Measurements from ENCODE around the gene HTT. TPM values are rescaled to one million over a fixed set of nuclear protein-coding genes. Genes with fewer than 3 reads are reported as not detected.

Gene HTT
- total RNA-seq, 1 experiment from 2014 or later = 66.8 TPM

DNA sequence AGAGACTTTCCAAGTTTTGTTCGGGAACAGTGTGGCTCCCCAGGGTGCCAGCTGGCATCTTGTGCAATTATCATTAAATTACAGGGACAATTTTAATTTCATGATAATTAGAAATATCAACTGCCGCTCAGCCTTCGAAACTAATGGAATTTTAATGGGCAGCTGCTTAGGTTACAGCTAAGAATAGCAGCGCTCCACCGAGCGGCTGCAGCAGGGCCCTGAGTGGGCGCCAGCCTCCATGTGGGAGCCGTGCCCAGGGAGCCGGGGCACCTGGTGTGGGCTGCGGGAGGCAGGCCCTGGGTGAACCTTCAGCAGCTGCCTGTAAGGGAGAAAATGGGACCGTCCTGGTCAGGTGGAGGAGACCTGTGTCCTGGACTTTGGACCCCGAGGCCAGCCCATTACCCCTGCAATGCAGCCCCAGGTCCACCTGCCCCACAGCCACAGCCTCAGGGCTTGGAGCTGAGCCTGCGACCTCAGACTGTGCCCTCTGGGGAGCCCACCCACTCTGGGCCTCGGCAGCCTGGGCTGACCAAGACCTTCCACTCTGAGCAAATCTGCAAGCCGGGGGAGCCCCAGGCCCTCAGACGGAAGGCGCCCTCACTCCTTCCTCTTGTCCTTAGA is 195.6 kb downstream of the HTT start:
- ChIA-PET CTCF (no interaction called here), POLR2A (ENCODE audit: low non-redundant PET) (no interaction called here)
- peaks cover 10% of the 10 kb centered on the region for H3K4me1 ChIP-seq (ENCODE audit: insufficient read depth, low read length, poor library complexity, severe bottlenecking)
- no TSS peak for BruUV-seq (replicated peaks)
- H3K4me3 ChIP-seq (ENCODE audit: low read depth, low read length, poor library complexity, severe bottlenecking) = no peak overlapping the region
- H3K9me3 ChIP-seq (ENCODE audit: low read depth, low read length, poor library complexity, severe bottlenecking) = no peaks in the 10 kb centered on the region
- no peak for DNase-seq (ENCODE audit: low spot score)
- no peaks in the 10 kb centered on the region for H3K36me3 ChIP-seq (ENCODE audit: insufficient read depth, low read length, poor library complexity, severe bottlenecking)
- no peak overlapping the region for H3K27ac ChIP-seq (ENCODE audit: low read depth, low read length, poor library complexity, severe bottlenecking)
- no peaks in the 10 kb centered on the region for H3K27me3 ChIP-seq (replicated peaks; ENCODE audit: insufficient read depth, low read depth, low read length, poor library complexity)
- intact Hi-C loops (cut with micrococcal nuclease; ENCODE audit: unreplicated experiment) = no loop called here
- TF ChIP-seq EZH2 (IDR thresholded peaks at IDR 0.05; ENCODE audit: borderline replicate concordance, low read depth, low read length, poor library complexity, severe bottlenecking) = no peak
- TF ChIP-seq CTCF (conservative IDR thresholded peaks at IDR 0.05; ENCODE audit: low read depth, low read length) = no peak

- no peak overlapping the region for H3K4me3 ChIP-seq (ENCODE audit: low read depth, low read length, poor library complexity, severe bottlenecking)
- BruUV-seq (replicated peaks) = no TSS peak
- POLR2A ChIA-PET (ENCODE audit: low non-redundant PET) = no interaction called here
- intact Hi-C loops (cut with micrococcal nuclease; ENCODE audit: unreplicated experiment) = no loop called here
- H3K27me3 ChIP-seq (replicated peaks; ENCODE audit: insufficient read depth, low read depth, low read length, poor library complexity) = no peaks in the 10 kb centered on the region
- H3K36me3 ChIP-seq (ENCODE audit: insufficient read depth, low read length, poor library complexity, severe bottlenecking) = no peaks in the 10 kb centered on the region
- H3K27ac ChIP-seq (ENCODE audit: low read depth, low read length, poor library complexity, severe bottlenecking) = no peak overlapping the region
- H3K9me3 ChIP-seq (ENCODE audit: low read depth, low read length, poor library complexity, severe bottlenecking) = no peaks in the 10 kb centered on the region
- TF ChIP-seq CTCF (conservative IDR thresholded peaks at IDR 0.05; ENCODE audit: low read depth, low read length) = no peak
- TF ChIP-seq EZH2 (IDR thresholded peaks at IDR 0.05; ENCODE audit: borderline replicate concordance, low read depth, low read length, poor library complexity, severe bottlenecking) = no peak
- H3K4me1 ChIP-seq (ENCODE audit: insufficient read depth, low read length, poor library complexity, severe bottlenecking) = peaks cover 10% of the 10 kb centered on the region
- CTCF ChIA-PET = no interaction called here
- no peak for DNase-seq (ENCODE audit: low spot score)
Measured at GRCh38 chr4:3271131-3271530, 196.7 kb downstream of the HTT start.

GRCh38 chr4:3276986-3277385 is 202.5 kb downstream of the HTT start:
- H3K27ac ChIP-seq (ENCODE audit: low read depth, low read length, poor library complexity, severe bottlenecking) = no peak overlapping the region
- H3K27me3 ChIP-seq (replicated peaks; ENCODE audit: insufficient read depth, low read depth, low read length, poor library complexity) = no peaks in the 10 kb centered on the region
- H3K4me3 ChIP-seq (ENCODE audit: low read depth, low read length, poor library complexity, severe bottlenecking) = no peak overlapping the region
- no TSS peak for BruUV-seq (replicated peaks)
- H3K36me3 ChIP-seq (ENCODE audit: insufficient read depth, low read length, poor library complexity, severe bottlenecking) = no peaks in the 10 kb centered on the region
- ChIA-PET POLR2A (ENCODE audit: low non-redundant PET) (no interaction called here), CTCF (no interaction called here)
- H3K4me1 ChIP-seq (ENCODE audit: insufficient read depth, low read length, poor library complexity, severe bottlenecking) = no peaks in the 10 kb centered on the region
- intact Hi-C loops (cut with micrococcal nuclease; ENCODE audit: unreplicated experiment) = no loop called here
- TF ChIP-seq CTCF (conservative IDR thresholded peaks at IDR 0.05; ENCODE audit: low read depth, low read length) (no peak), EZH2 (IDR thresholded peaks at IDR 0.05; ENCODE audit: borderline replicate concordance, low read depth, low read length, poor library complexity, severe bottlenecking) (no peak)
- DNase-seq (ENCODE audit: low spot score) = no peak
- H3K9me3 ChIP-seq (ENCODE audit: low read depth, low read length, poor library complexity, severe bottlenecking) = peaks cover 5% of the 10 kb centered on the region
